Measurements from ENCODE around the gene RHEB.

RHEB gene

DNA sequence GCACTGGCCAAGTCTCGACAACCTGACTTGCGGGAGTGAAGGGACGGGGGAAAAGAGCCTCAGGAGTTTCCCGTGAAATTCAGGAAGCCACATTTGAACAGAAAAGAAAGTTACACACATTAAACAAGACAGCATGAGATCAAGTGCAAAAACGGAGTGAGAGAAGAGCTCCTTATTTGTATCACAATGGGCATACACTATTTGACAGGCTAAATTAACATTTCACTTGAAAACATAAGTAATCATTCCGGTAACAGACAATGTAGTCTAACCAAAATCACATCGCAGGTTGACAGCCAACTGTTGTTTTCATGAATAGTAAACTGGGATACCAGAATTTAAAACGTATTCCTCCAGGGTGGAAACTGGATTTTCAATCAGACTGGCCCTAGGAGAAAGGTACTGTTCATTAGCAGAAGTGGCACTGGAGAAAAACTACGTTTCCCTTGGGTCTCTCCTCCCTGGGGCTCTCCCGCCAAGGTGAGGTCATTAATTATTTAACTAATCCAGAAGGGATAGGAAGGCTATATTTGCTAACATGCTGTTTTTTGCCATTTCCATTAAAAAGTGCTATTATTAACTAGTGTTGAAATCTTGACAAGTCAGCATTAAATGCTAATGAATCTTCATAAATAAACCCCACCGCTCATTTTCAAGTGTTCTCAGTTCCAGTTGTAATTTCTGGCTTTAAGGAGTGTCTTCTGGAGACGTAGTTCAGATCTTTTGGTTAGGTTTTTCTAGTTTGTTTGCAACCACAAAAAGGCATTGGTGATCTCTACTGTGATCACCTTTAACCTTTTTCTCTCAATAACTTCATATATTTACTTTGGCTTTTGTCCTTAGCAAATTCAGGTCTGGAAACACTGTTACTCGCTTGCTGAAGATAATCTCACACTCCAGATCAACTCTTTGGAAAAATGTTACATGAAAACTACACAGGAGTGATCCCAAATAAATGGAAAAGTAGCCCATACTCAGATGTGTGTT, 25.1 kb downstream of the RHEB start:
- Histone ChIP-seq H3K27me3 (no peaks in the 10 kb centered on the region), H3K9me3 (no peaks in the 10 kb centered on the region), H3K4me3 (ENCODE audit: low read depth, low read length) (no peak overlapping the region), H3K4me1 (no peaks in the 10 kb centered on the region; the same call in 1 of the 2 replicates), H3K36me3 (peaks cover 12% of the 10 kb centered on the region)
- DNase-seq, result no peak
- TF ChIP-seq, protein P1, sequence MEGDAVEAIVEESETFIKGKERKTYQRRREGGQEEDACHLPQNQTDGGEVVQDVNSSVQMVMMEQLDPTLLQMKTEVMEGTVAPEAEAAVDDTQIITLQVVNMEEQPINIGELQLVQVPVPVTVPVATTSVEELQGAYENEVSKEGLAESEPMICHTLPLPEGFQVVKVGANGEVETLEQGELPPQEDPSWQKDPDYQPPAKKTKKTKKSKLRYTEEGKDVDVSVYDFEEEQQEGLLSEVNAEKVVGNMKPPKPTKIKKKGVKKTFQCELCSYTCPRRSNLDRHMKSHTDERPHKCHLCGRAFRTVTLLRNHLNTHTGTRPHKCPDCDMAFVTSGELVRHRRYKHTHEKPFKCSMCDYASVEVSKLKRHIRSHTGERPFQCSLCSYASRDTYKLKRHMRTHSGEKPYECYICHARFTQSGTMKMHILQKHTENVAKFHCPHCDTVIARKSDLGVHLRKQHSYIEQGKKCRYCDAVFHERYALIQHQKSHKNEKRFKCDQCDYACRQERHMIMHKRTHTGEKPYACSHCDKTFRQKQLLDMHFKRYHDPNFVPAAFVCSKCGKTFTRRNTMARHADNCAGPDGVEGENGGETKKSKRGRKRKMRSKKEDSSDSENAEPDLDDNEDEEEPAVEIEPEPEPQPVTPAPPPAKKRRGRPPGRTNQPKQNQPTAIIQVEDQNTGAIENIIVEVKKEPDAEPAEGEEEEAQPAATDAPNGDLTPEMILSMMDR (IDR thresholded peaks at IDR 0.05; ENCODE audit: low read depth, low read length), result no peak

DNA sequence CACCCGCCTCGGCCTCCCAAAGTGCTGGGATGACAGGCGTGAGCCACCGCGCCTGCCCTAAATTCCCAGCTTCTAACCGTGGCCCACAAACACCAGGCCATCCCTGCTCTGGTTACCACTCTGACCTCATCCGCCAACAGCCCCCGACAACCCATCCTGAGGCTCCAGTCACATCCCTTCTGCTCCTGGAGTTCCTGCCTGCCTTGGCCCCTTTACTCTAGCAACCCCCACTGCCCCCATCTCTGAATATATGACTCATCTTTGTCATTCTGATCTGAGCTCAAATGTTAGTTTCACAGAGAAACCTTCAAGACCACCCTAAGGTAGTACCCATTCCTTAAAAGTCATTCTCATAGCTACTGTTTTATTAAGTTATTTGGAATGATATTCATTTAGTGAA, 26.6 kb downstream of the RHEB start:
- H3K4me1 ChIP-seq, result no peaks in the 10 kb centered on the region; the same call in 1 of the 2 replicates
- no peaks in the 10 kb centered on the region for H3K9me3 ChIP-seq
- no peak overlapping the region for H3K4me3 ChIP-seq (ENCODE audit: low read depth, low read length)
- peaks cover 27% of the 10 kb centered on the region for H3K36me3 ChIP-seq
- no peaks in the 10 kb centered on the region for H3K27me3 ChIP-seq
- DNase-seq, result no peak
- TF ChIP-seq, protein P1 (IDR thresholded peaks at IDR 0.05; ENCODE audit: low read depth, low read length), result no peak

DNA sequence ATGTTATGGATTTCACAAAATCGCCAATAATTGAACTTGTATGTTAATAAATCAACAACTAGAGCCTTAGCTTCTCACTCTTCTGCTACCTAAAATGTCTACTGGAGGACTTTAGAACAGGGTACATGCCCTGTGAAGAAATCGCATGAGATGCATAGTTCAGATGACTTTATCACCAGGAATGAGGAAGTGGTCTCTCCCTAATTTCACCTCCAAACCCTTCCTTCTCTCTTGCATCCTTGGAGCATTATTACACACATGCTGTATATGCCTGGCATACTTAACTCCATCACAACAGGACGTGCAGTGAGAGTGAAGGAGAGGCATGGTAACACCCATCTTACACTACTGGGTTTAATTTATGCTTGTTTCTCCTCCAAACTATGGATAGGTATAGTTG, 27.8 kb downstream of the RHEB start:
- Histone ChIP-seq H3K4me3 (ENCODE audit: low read depth, low read length) (no peak overlapping the region), H3K9me3 (no peaks in the 10 kb centered on the region), H3K27me3 (no peaks in the 10 kb centered on the region), H3K4me1 (no peaks in the 10 kb centered on the region; the same call in 1 of the 2 replicates), H3K36me3 (peaks cover 38% of the 10 kb centered on the region)
- TF ChIP-seq, protein P1 (IDR thresholded peaks at IDR 0.05; ENCODE audit: low read depth, low read length), result no peak
- DNase-seq, result no peak

DNA sequence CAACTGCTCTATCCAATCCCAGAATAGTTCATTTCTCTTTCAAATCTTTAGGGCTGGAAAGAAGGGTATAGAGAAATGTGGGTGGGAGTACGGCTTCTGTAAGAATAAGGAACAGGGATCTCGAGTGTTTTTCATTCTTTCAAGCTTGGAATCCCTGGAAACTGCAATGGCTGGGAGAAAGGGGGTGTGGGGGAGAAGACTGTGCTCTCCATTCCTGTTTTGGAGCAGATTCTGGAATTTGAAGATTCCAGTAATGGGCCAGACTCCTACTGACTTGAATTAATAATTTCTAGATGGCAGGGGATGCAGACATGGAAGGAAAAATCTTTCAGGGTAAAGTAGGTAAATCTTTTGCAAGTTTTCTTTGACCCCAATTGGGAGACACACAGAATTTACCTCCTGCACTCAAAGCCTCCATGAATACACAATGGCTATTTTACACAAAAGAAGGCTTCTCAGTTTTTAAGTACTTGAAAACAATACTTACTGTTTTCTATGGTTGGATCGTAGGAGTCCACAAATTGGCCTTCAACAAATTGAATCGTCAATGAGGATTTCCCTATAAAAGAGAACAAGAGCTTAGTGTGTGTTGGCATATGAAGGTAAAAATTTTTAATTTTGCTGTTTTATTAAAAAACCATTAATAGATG, 29.1 kb downstream of the RHEB start:
- Histone ChIP-seq H3K9me3 (no peaks in the 10 kb centered on the region), H3K36me3 (peaks cover 51% of the 10 kb centered on the region), H3K4me1 (no peaks in the 10 kb centered on the region; the same call in 1 of the 2 replicates), H3K4me3 (ENCODE audit: low read depth, low read length) (no peak overlapping the region), H3K27me3 (no peaks in the 10 kb centered on the region)
- TF ChIP-seq, protein P1 (IDR thresholded peaks at IDR 0.05; ENCODE audit: low read depth, low read length), result no peak
- no peak for DNase-seq

DNA sequence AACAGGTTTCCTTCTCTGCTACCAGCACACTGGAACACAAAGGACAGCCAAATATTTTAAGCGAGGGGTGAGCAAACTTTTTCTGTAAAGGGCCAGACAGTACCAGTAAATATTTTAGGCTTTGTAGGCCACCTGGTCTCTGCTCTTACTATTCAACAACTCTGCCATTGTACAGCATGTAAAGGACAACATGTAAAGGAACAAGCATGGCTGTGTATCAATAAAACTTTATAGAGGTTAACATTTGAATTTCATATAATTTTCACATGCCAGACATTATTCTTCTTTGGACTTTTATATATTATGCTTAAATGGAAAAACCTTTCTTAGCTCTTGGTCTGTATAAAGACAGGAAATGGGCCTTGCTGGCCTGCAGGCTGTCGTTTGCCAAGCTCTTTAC, 30.2 kb downstream of the RHEB start:
- DNase-seq, result no peak
- no peaks in the 10 kb centered on the region for H3K9me3 ChIP-seq
- H3K36me3 ChIP-seq, result peaks cover 62% of the 10 kb centered on the region
- H3K4me1 ChIP-seq, result no peaks in the 10 kb centered on the region
- TF ChIP-seq, protein P1 (IDR thresholded peaks at IDR 0.05; ENCODE audit: low read depth, low read length), result no peak
- no peak overlapping the region for H3K4me3 ChIP-seq (ENCODE audit: low read depth, low read length)
- H3K27me3 ChIP-seq, result no peaks in the 10 kb centered on the region
